HEK293 (cell line): ENCODE results near the gene ADGRD2.

Experiments used
- KLF1 ChIP-seq: fragments of 450-650 bp; formaldehyde crosslinking; IDR thresholded peaks from 2 replicates; pipeline ENCODE4 v1.5.1; 2016; ENCODE audit warnings: missing biosample characterization, missing genetic modification characterization
- MYNN ChIP-seq: fragments of 450-650 bp; formaldehyde crosslinking; IDR thresholded peaks from 2 replicates; pipeline ENCODE4 v1.5.1; 2016; ENCODE audit warnings: missing biosample characterization, missing genetic modification characterization, borderline replicate concordance
- ZFP37 ChIP-seq: fragments of 450-650 bp; formaldehyde crosslinking; IDR thresholded peaks from 2 replicates; pipeline ENCODE4 v1.5.1; 2016; ENCODE audit warnings: missing biosample characterization, missing genetic modification characterization
- ZNF112 ChIP-seq: fragments of 450-650 bp; formaldehyde crosslinking; IDR thresholded peaks from 2 replicates; pipeline ENCODE4 v1.5.0; 2017; ENCODE audit warnings: missing biosample characterization, missing genetic modification characterization
- ZNF274 ChIP-seq, 2 experiments: fragments of 200-500 bp in 1 of 2; fragments of 450-650 bp in 1 of 2; sonication (Bioruptor generic) in 1 of 2; formaldehyde crosslinking in 1 of 2; IDR thresholded peaks; 2 replicates each; pipeline versions ENCODE4 v1.5.1 to v1.6.1; 2014 to 2016; ENCODE audit warnings: borderline replicate concordance in 1 of 2, inconsistent platforms in 1 of 2, low read length in 1 of 2, missing biosample characterization in 1 of 2, missing genetic modification characterization in 1 of 2
- ZNF280D ChIP-seq: fragments of 450-650 bp; formaldehyde crosslinking; IDR thresholded peaks from 2 replicates; pipeline ENCODE4 v1.5.1; 2016; ENCODE audit warnings: missing biosample characterization, missing genetic modification characterization
- ZNF366 ChIP-seq: fragments of 450-650 bp; formaldehyde crosslinking; conservative IDR thresholded peaks from 2 replicates; pipeline ENCODE4 v1.5.1; 2016; ENCODE audit warnings: missing biosample characterization, missing genetic modification characterization
- ZNF670 ChIP-seq: fragments of 450-650 bp; formaldehyde crosslinking; IDR thresholded peaks from 2 replicates; pipeline ENCODE4 v1.5.1; 2016; ENCODE audit warnings: missing biosample characterization, missing genetic modification characterization, low read depth
- ZSCAN4 ChIP-seq: fragments of 450-650 bp; formaldehyde crosslinking; IDR thresholded peaks from 2 replicates; pipeline ENCODE4 v1.5.1; 2017; ENCODE audit warnings: missing biosample characterization, missing genetic modification characterization
- TF ChIP-seq, protein P1 (sequence below): fragments of 450-650 bp; formaldehyde crosslinking; IDR thresholded peaks from 2 replicates; pipeline ENCODE4 v1.5.1; 2016; ENCODE audit warnings: missing biosample characterization, missing genetic modification characterization
- TF ChIP-seq, protein P2 (sequence below): fragments of 450-650 bp; formaldehyde crosslinking; IDR thresholded peaks from 2 replicates; pipeline ENCODE4 v1.5.1; 2016; ENCODE audit warnings: missing biosample characterization, missing genetic modification characterization

GRCh38 chr9:124492818-124493217 lies 42.6 kb downstream of the ADGRD2 start:
- TF ChIP-seq MYNN (tag by site-specific recombination): no peak
- no peak for TF ChIP-seq ZSCAN4 (tag by site-specific recombination)
- TF ChIP-seq ZNF366: no peak
- TF ChIP-seq KLF1 (tag by site-specific recombination): no peak
- TF ChIP-seq, protein P1, sequence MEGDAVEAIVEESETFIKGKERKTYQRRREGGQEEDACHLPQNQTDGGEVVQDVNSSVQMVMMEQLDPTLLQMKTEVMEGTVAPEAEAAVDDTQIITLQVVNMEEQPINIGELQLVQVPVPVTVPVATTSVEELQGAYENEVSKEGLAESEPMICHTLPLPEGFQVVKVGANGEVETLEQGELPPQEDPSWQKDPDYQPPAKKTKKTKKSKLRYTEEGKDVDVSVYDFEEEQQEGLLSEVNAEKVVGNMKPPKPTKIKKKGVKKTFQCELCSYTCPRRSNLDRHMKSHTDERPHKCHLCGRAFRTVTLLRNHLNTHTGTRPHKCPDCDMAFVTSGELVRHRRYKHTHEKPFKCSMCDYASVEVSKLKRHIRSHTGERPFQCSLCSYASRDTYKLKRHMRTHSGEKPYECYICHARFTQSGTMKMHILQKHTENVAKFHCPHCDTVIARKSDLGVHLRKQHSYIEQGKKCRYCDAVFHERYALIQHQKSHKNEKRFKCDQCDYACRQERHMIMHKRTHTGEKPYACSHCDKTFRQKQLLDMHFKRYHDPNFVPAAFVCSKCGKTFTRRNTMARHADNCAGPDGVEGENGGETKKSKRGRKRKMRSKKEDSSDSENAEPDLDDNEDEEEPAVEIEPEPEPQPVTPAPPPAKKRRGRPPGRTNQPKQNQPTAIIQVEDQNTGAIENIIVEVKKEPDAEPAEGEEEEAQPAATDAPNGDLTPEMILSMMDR (tag by site-specific recombination): no peak
- no peak for TF ChIP-seq ZNF280D
- no peak for TF ChIP-seq ZNF112 (tag by site-specific recombination)
- no peak for TF ChIP-seq ZFP37 (tag by site-specific recombination)
- TF ChIP-seq ZNF670 (tag by site-specific recombination): no peak
- TF ChIP-seq, protein P2, sequence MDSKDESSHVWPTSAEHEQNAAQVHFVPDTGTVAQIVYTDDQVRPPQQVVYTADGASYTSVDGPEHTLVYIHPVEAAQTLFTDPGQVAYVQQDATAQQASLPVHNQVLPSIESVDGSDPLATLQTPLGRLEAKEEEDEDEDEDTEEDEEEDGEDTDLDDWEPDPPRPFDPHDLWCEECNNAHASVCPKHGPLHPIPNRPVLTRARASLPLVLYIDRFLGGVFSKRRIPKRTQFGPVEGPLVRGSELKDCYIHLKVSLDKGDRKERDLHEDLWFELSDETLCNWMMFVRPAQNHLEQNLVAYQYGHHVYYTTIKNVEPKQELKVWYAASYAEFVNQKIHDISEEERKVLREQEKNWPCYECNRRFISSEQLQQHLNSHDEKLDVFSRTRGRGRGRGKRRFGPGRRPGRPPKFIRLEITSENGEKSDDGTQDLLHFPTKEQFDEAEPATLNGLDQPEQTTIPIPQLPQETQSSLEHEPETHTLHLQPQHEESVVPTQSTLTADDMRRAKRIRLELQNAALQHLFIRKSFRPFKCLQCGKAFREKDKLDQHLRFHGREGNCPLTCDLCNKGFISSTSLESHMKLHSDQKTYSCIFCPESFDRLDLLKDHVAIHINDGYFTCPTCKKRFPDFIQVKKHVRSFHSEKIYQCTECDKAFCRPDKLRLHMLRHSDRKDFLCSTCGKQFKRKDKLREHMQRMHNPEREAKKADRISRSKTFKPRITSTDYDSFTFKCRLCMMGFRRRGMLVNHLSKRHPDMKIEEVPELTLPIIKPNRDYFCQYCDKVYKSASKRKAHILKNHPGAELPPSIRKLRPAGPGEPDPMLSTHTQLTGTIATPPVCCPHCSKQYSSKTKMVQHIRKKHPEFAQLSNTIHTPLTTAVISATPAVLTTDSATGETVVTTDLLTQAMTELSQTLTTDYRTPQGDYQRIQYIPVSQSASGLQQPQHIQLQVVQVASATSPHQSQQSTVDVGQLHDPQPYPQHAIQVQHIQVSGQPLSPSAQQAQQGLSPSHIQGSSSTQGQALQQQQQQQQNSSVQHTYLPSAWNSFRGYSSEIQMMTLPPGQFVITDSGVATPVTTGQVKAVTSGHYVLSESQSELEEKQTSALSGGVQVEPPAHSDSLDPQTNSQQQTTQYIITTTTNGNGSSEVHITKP (tag by site-specific recombination): no peak
- TF ChIP-seq ZNF274 (IDR thresholded peaks at IDR 0.05; ENCODE audit: low read length): no peak
- no peak for TF ChIP-seq ZNF274 (tag by site-specific recombination; IDR thresholded peaks at IDR 0.05; ENCODE audit: borderline replicate concordance)
